ENCODE measurements around the gene ELP1. TPM values are rescaled to one million over a fixed set of nuclear protein-coding genes. Genes with fewer than 3 reads are reported as not detected.

Gene ELP1
- total and polyA plus RNA-seq, 3 donors from 2014 or later, result 20.8 to 36.6 (median 32.7) TPM

- Histone ChIP-seq H3K4me1 (no peaks in the 10 kb centered on the region), H3K9me3 (no peaks in the 10 kb centered on the region), H3K4me3 (no peak overlapping the region), H3K27ac (no peak overlapping the region), H3K36me3 (ENCODE audit: low read depth, missing control alignments) (no peaks in the 10 kb centered on the region), H3K27me3 (no peaks in the 10 kb centered on the region)
- TF ChIP-seq, protein P1, sequence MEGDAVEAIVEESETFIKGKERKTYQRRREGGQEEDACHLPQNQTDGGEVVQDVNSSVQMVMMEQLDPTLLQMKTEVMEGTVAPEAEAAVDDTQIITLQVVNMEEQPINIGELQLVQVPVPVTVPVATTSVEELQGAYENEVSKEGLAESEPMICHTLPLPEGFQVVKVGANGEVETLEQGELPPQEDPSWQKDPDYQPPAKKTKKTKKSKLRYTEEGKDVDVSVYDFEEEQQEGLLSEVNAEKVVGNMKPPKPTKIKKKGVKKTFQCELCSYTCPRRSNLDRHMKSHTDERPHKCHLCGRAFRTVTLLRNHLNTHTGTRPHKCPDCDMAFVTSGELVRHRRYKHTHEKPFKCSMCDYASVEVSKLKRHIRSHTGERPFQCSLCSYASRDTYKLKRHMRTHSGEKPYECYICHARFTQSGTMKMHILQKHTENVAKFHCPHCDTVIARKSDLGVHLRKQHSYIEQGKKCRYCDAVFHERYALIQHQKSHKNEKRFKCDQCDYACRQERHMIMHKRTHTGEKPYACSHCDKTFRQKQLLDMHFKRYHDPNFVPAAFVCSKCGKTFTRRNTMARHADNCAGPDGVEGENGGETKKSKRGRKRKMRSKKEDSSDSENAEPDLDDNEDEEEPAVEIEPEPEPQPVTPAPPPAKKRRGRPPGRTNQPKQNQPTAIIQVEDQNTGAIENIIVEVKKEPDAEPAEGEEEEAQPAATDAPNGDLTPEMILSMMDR (IDR thresholded peaks at IDR 0.05), result no peak
- no peak for TF ChIP-seq POLR2A (IDR thresholded peaks at IDR 0.05)
- DNase-seq, result no peak
- 85 to 94% methylated on average over 6 of the region's 6 CpGs for WGBS, 2 donors
- intact Hi-C loops (cut with DNase I; ENCODE audit: low total_unique reads), result no loop called here
Measured at GRCh38 chr9:108838017-108838416, 95.9 kb downstream of the ELP1 start.

DNA sequence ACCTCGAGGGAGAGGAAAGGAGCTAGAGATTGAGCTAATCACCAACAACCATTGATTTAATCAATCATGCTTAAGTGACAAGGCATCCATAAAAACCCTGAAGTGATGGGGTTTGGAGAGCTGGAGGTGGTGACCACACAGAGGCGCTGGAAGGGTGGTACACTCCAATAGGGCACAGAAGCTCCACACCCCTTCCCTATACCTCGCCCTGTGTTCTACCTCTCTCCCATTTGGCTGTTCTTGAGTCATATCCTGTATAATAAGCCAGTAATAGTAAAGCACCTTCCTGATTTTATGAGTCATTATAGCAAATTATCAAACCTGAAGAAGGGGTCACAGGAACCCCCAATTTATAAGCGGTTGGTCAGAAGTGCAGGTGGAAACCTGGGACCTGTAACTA is 96.4 kb downstream of the ELP1 start:
- H3K27me3 ChIP-seq, result no peaks in the 10 kb centered on the region
- TF ChIP-seq, protein P1 (IDR thresholded peaks at IDR 0.05), result no peak
- no peak for TF ChIP-seq POLR2A (IDR thresholded peaks at IDR 0.05)
- DNase-seq, result no peak
- intact Hi-C loops (cut with DNase I; ENCODE audit: low total_unique reads), result no loop called here
- H3K27ac ChIP-seq, result no peak overlapping the region
- H3K4me1 ChIP-seq, result no peaks in the 10 kb centered on the region
- 83 to 90% methylated on average over 4 of the region's 4 CpGs for WGBS, 2 donors
- H3K9me3 ChIP-seq, result no peaks in the 10 kb centered on the region
- H3K36me3 ChIP-seq (ENCODE audit: low read depth, missing control alignments), result no peaks in the 10 kb centered on the region
- H3K4me3 ChIP-seq, result no peak overlapping the region

DNA sequence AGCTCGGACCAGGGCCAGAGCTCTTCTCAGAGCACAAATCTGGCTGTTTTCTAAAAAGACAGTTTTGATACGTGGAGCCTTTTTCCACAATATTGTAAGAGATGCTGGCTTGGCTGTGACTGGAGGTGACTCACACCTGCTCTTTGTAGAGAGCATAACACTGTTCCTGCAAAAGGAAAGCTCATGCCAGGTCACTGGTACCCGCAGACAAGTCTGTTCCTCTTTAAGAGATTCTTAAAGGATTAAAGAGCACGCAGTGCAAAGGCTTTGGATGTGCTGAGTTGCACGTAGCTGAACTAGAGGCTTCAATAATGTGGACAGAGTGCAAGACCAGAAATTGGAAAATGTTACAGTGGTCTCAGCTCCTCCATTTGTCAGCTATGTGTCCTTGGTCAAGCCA is 97.1 kb downstream of the ELP1 start:
- no peak for DNase-seq
- Histone ChIP-seq H3K27ac (no peak overlapping the region), H3K4me1 (no peaks in the 10 kb centered on the region), H3K4me3 (no peak overlapping the region), H3K9me3 (no peaks in the 10 kb centered on the region), H3K36me3 (ENCODE audit: low read depth, missing control alignments) (no peaks in the 10 kb centered on the region), H3K27me3 (no peaks in the 10 kb centered on the region)
- TF ChIP-seq POLR2A (IDR thresholded peaks at IDR 0.05), result no peak
- TF ChIP-seq, protein P1 (IDR thresholded peaks at IDR 0.05), result no peak
- intact Hi-C loops (cut with DNase I; ENCODE audit: low total_unique reads), result no loop called here
- WGBS, 2 donors, result 51 to 54% methylated on average over 5 of the region's 5 CpGs

DNA sequence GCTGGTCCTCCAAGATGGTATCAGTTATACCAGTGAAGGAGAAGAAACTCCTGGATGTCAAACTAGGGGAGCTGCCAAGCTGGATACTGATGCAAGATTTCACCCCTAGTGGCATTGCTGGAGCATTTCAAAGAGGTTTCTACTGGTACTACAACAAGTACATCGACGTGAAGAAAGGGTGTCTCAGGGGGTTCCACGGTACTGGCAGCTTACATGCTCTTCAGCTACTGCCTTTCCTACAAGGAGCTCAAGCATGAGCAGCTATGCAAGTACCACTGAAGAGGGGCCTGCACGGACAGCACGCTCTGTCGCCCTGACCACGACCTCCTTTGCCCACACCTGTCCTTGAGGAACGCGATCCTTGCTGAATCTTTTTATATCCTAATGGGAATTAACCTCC is 97.6 kb downstream of the ELP1 start:
- H3K4me3 ChIP-seq, result no peak overlapping the region
- TF ChIP-seq, protein P1 (IDR thresholded peaks at IDR 0.05), result no peak
- TF ChIP-seq POLR2A (IDR thresholded peaks at IDR 0.05), result no peak
- no peaks in the 10 kb centered on the region for H3K27me3 ChIP-seq
- no peak for DNase-seq
- intact Hi-C loops (cut with DNase I; ENCODE audit: low total_unique reads), result no loop called here
- no peaks in the 10 kb centered on the region for H3K4me1 ChIP-seq
- no peak overlapping the region for H3K27ac ChIP-seq
- 55 to 71% methylated on average over 9 of the region's 9 CpGs for WGBS, 2 donors
- H3K9me3 ChIP-seq, result no peaks in the 10 kb centered on the region
- H3K36me3 ChIP-seq (ENCODE audit: low read depth, missing control alignments), result no peaks in the 10 kb centered on the region

GRCh38 chr9:108835831-108836230 is 98.1 kb downstream of the ELP1 start:
- no peak for DNase-seq
- no peak overlapping the region for H3K4me3 ChIP-seq
- H3K27ac ChIP-seq, result no peak overlapping the region
- intact Hi-C loops (cut with DNase I; ENCODE audit: low total_unique reads), result no loop called here
- H3K4me1 ChIP-seq, result no peaks in the 10 kb centered on the region
- no peaks in the 10 kb centered on the region for H3K36me3 ChIP-seq (ENCODE audit: low read depth, missing control alignments)
- no peaks in the 10 kb centered on the region for H3K9me3 ChIP-seq
- H3K27me3 ChIP-seq, result no peaks in the 10 kb centered on the region
- 88 to 89% methylated on average over 7 of the region's 7 CpGs for WGBS, 2 donors
- no peak for TF ChIP-seq POLR2A (IDR thresholded peaks at IDR 0.05)
- TF ChIP-seq, protein P1 (IDR thresholded peaks at IDR 0.05), result no peak

Data from testis (tissue), 3 donors.